CD14-positive monocyte (primary cell): ENCODE measurements around the gene C1orf94. TPM values are rescaled to one million over a fixed set of nuclear protein-coding genes. Genes with fewer than 3 reads are reported as not detected.

ENCODE experiments used
- DNase-seq, 3 donors: peaks; one replicate each; pipeline ENCODE4 v3.0.0-alpha.2; 2011 to 2022
- H2AFZ ChIP-seq: 2 replicates; pipeline ENCODE4 v1.6.0; 2012; ENCODE audit warnings: mild to moderate bottlenecking, low read depth, low read length, inconsistent platforms; ENCODE audit not compliant: insufficient read depth, poor library complexity, severe bottlenecking
- H3K27ac ChIP-seq, 2 donors: 1 replicate in 1 of 2; 2 replicates in 1 of 2; pipeline ENCODE4 v1.5.1; 2012 to 2013; ENCODE audit warnings: low read length in 2 of 2, control low read depth in 1 of 2, inconsistent platforms in 1 of 2, low read depth in 1 of 2, mild to moderate bottlenecking in 1 of 2
- H3K27me3 ChIP-seq, 2 donors: one replicate each; pipeline versions ENCODE4 v1.6.0 to v1.6.1; 2011 to 2013; ENCODE audit warnings: low read length in 2 of 2; ENCODE audit not compliant: control insufficient read depth in 2 of 2, insufficient read depth in 2 of 2
- H3K36me3 ChIP-seq, 2 donors: replicated peaks in 1 of 2; 1 replicate in 1 of 2; 2 replicates in 1 of 2; pipeline versions ENCODE4 v1.5.1 to v1.6.1; 2012 to 2013; ENCODE audit warnings: low read length in 2 of 2, control low read depth in 1 of 2, inconsistent platforms in 1 of 2, mild to moderate bottlenecking in 1 of 2; ENCODE audit not compliant: insufficient read depth in 2 of 2, control insufficient read depth in 1 of 2
- H3K4me1 ChIP-seq, 2 donors: 1 replicate in 1 of 2; 2 replicates in 1 of 2; pipeline versions ENCODE4 v1.5.1 to v1.6.1; 2012 to 2013; ENCODE audit warnings: low read length in 2 of 2, control low read depth in 1 of 2, inconsistent platforms in 1 of 2, mild to moderate bottlenecking in 1 of 2, moderate library complexity in 1 of 2; ENCODE audit not compliant: insufficient read depth in 2 of 2, control insufficient read depth in 1 of 2
- H3K4me2 ChIP-seq: replicated peaks from 2 replicates; pipeline ENCODE3; 2012; ENCODE audit warnings: low read length, moderate library complexity, mild to moderate bottlenecking; ENCODE audit not compliant: poor library complexity, severe bottlenecking; ENCODE audit errors: extremely low read depth
- H3K4me3 ChIP-seq, 3 experiments: fragments of 200-600 bp in 1 of 3; sonication (generic) in 1 of 3; replicated peaks in 1 of 3; 1 replicate in 2 of 3; 2 replicates in 1 of 3; pipeline ENCODE4 v1.5.1; 2011 to 2013; ENCODE audit warnings: low read length in 3 of 3, mild to moderate bottlenecking in 3 of 3, control low read depth in 2 of 3, low read depth in 2 of 3, inconsistent platforms in 1 of 3, moderate library complexity in 1 of 3
- H3K79me2 ChIP-seq: 2 replicates; pipeline ENCODE4 v1.6.0; 2012; ENCODE audit warnings: mild to moderate bottlenecking, control low read depth, inconsistent platforms, low read length, moderate library complexity; ENCODE audit not compliant: insufficient read depth
- H3K9ac ChIP-seq: 2 replicates; pipeline ENCODE4 v1.6.0; 2017; ENCODE audit warnings: low read length, mild to moderate bottlenecking; ENCODE audit not compliant: insufficient read depth, poor library complexity, severe bottlenecking
- H3K9me3 ChIP-seq, 2 donors: replicated peaks in 1 of 2; 1 replicate in 1 of 2; 2 replicates in 1 of 2; pipeline versions ENCODE4 v1.5.1 to v1.6.1; 2012 to 2013; ENCODE audit warnings: low read length in 2 of 2, control low read depth in 1 of 2; ENCODE audit not compliant: control insufficient read depth in 1 of 2, insufficient read depth in 1 of 2
- H4K20me1 ChIP-seq: 2 replicates; pipeline ENCODE4 v1.6.0; 2012; ENCODE audit warnings: mild to moderate bottlenecking, low read length, control low read depth, moderate library complexity; ENCODE audit not compliant: insufficient read depth
- H3K27ac Mint-ChIP-seq, 7 donors: one replicate each; pipeline ENCODE4 v1.8.0; 2020; ENCODE audit warnings: mild to moderate bottlenecking in 7 of 7, mixed read lengths in 7 of 7, moderate library complexity in 6 of 7, inconsistent platforms in 2 of 7
- H3K27me3 Mint-ChIP-seq, 3 donors: one replicate each; pipeline ENCODE4 v1.8.0; 2021 to 2022; ENCODE audit warnings: low read depth in 3 of 3, mild to moderate bottlenecking in 3 of 3, mixed read lengths in 3 of 3, moderate library complexity in 3 of 3, inconsistent platforms in 1 of 3
- H3K36me3 Mint-ChIP-seq, 2 donors: one replicate each; pipeline ENCODE4 v1.8.0; 2020; ENCODE audit warnings: mixed read lengths in 2 of 2, inconsistent platforms in 1 of 2, mild to moderate bottlenecking in 1 of 2
- H3K4me1 Mint-ChIP-seq: one replicate; pipeline ENCODE4 v1.8.0; 2020; ENCODE audit warnings: mild to moderate bottlenecking, mixed read lengths
- H3K4me3 Mint-ChIP-seq, 2 donors: one replicate each; pipeline ENCODE4 v1.8.0; 2020; ENCODE audit warnings: mild to moderate bottlenecking in 2 of 2, mixed read lengths in 2 of 2, moderate library complexity in 1 of 2
- H3K9me3 Mint-ChIP-seq, 7 donors: one replicate each; pipeline ENCODE4 v1.8.0; 2020 to 2022; ENCODE audit warnings: mixed read lengths in 7 of 7, mild to moderate bottlenecking in 6 of 7, moderate library complexity in 6 of 7, inconsistent platforms in 2 of 7
- WGBS: methylation state at CpG from one replicate; pipeline ENCODE4 v1.1.5; 2013; ENCODE audit warnings: missing lambda C conversion rate; ENCODE audit not compliant: insufficient coverage; 5-methylcytosine and 5-hydroxymethylcytosine counted together
- intact Hi-C, 2 donors: fragments of 100-400 bp; cut with micrococcal nuclease; formaldehyde crosslinking; loops; one replicate each; pipeline versions ENCODE4 v1.15.0 to v1.15.1; 2023
- polyA plus RNA-seq, 3 donors: library from polyadenylated mRNA; depleted of rRNA in 1 of 3; unstranded in 2 of 3; stranded (reverse) in 1 of 3; fragments of 300-500 nt in 2 of 3; fragments of >200 nt in 1 of 3; fragmentation: Illumina TruSeq in 2 of 3; gene quantifications; 1 replicate in 2 of 3; 2 replicates in 1 of 3; pipeline ENCODE4 v1.2.3, GENCODE V29; 2012 to 2021
- TF ChIP-seq, protein P1 (sequence below): fragments of 200-600 bp; IDR thresholded peaks from one replicate; pipeline ENCODE4 v1.8.0; 2022; ENCODE audit warnings: antibody characterized with exemption, mild to moderate bottlenecking

C1orf94 gene
- polyA plus RNA-seq, 3 donors: not detected

DNA sequence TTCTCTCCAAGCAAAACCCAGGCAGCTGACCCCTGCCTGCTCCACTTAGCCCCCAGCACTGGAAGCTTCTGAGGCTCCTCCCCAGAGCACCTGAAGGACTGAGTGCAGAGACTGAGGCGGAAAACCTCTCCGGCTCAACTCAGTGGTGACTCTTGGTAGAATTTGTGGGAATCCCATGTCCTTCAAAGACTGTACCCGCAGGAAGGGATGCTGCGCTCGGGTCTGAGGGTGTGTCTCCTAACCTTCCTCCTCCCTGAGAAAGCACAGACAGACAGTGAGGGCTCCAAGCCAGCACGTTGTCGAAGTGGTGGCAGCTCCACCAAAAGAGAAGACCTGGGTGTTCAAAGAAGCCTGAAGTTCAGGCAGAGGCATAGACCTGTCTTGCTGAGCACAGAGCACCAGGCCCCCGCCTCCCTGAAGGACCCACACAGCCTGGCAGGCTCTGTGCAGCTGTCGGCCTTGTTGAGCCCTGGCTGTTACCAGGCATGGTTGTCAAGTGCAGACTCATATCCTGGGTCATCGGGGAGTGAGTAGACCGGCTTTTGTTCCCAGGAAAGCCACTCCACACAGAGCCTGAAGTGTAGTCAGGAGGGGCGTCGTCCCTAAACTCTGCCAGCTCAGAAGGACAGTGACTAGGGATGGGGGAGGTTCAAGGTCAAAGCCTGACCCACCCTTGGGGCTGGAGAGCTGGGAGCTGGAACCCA lies 48.4 kb upstream of the C1orf94 start:
- Mint-ChIP-seq H3K27me3 (peaks cover 4 to 7% (median 4%) of the 10 kb centered on the region in 3 donors), H3K4me1 (no peaks in the 10 kb centered on the region), H3K27ac (no peak overlapping the region), H3K9me3 (peaks cover 0 to 2% (median 0%) of the 10 kb centered on the region in 7 donors), H3K4me3 (no peak overlapping the region), H3K36me3 (no peaks in the 10 kb centered on the region)
- no peak for DNase-seq
- no peaks in the 10 kb centered on the region for H3K79me2 ChIP-seq
- H2AFZ ChIP-seq: no peak overlapping the region
- no peak overlapping the region for H3K27ac ChIP-seq
- H3K9ac ChIP-seq: no peak overlapping the region
- no peak overlapping the region for H3K4me2 ChIP-seq
- H3K9me3 ChIP-seq: no peaks in the 10 kb centered on the region
- H4K20me1 ChIP-seq: no peaks in the 10 kb centered on the region
- intact Hi-C loops: no loop called here
- no peaks in the 10 kb centered on the region for H3K36me3 ChIP-seq
- WGBS: 94% methylated on average over 11 of the region's 13 CpGs
- TF ChIP-seq, protein P1, sequence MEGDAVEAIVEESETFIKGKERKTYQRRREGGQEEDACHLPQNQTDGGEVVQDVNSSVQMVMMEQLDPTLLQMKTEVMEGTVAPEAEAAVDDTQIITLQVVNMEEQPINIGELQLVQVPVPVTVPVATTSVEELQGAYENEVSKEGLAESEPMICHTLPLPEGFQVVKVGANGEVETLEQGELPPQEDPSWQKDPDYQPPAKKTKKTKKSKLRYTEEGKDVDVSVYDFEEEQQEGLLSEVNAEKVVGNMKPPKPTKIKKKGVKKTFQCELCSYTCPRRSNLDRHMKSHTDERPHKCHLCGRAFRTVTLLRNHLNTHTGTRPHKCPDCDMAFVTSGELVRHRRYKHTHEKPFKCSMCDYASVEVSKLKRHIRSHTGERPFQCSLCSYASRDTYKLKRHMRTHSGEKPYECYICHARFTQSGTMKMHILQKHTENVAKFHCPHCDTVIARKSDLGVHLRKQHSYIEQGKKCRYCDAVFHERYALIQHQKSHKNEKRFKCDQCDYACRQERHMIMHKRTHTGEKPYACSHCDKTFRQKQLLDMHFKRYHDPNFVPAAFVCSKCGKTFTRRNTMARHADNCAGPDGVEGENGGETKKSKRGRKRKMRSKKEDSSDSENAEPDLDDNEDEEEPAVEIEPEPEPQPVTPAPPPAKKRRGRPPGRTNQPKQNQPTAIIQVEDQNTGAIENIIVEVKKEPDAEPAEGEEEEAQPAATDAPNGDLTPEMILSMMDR: no peak
- H3K4me1 ChIP-seq: no peaks in the 10 kb centered on the region
- no peaks in the 10 kb centered on the region for H3K27me3 ChIP-seq
- H3K4me3 ChIP-seq: no peak overlapping the region

DNA sequence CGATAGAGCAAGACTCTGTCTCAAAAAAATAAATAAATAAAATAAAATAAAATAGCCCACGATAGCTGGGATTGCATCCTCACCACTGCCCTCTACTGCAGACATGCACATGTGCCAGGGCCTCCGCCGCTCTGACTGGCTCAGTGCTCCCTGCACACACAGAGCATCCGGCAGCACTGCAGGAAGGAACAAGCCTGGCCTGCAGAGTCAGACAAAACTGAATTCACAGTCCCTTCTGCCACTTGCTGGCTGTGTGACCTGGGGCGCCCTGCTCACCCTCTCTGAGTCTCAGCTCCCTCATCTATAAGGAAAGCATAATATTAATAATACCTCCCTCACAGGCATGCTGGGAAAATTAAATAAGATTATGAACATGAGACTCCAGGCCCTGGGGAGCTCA lies 47.1 kb upstream of the C1orf94 start:
- Mint-ChIP-seq H3K27ac (no peak overlapping the region), H3K4me3 (no peak overlapping the region), H3K4me1 (no peaks in the 10 kb centered on the region), H3K9me3 (peaks cover 0 to 2% (median 0%) of the 10 kb centered on the region in 7 donors), H3K27me3 (peaks cover 4 to 9% (median 4%) of the 10 kb centered on the region in 3 donors), H3K36me3 (no peaks in the 10 kb centered on the region)
- Histone ChIP-seq H3K36me3 (no peaks in the 10 kb centered on the region), H3K9me3 (no peaks in the 10 kb centered on the region), H3K27ac (no peak overlapping the region), H3K27me3 (no peaks in the 10 kb centered on the region), H4K20me1 (no peaks in the 10 kb centered on the region), H3K79me2 (no peaks in the 10 kb centered on the region), H3K4me1 (no peaks in the 10 kb centered on the region), H3K4me3 (no peak overlapping the region), H3K9ac (no peak overlapping the region), H3K4me2 (no peak overlapping the region), H2AFZ (no peak overlapping the region)
- 86% methylated on average over 3 of the region's 6 CpGs for WGBS
- TF ChIP-seq, protein P1: no peak
- intact Hi-C loops: no loop called here
- DNase-seq: no peak
